IMR-90 (cell line): Measurements from ENCODE around the gene ACYP1.

ENCODE experiments used
- CTCF ChIP-seq: conservative IDR thresholded peaks from 2 replicates; pipeline ENCODE4 v1.5.1; 2012; ENCODE audit warnings: mild to moderate bottlenecking, low read depth, low read length, improper control_type of control experiment
- POLR2A ChIP-seq: IDR thresholded peaks from 2 replicates; pipeline ENCODE4 v1.6.1; 2012; ENCODE audit warnings: mild to moderate bottlenecking, low read depth, low read length
- RAD21 ChIP-seq: IDR thresholded peaks from 2 replicates; pipeline ENCODE4 v1.6.1; 2012; ENCODE audit warnings: low read length, improper control_type of control experiment

- TF ChIP-seq CTCF (no peak), RAD21 (no peak), POLR2A (no peak)
Observed at GRCh38 chr14:75063491-75064204, at the start of gene ACYP1.
